HepG2 (cell line): ENCODE results near the gene METTL26. TPM values are rescaled to one million over a fixed set of nuclear protein-coding genes. Genes with fewer than 3 reads are reported as not detected.
A peak's percentile ranks its signal among the peaks of the same experiment; 100 is the strongest.

ENCODE experiments used
- AKAP8 ChIP-seq: sonication (generic); formaldehyde crosslinking; IDR thresholded peaks from 2 replicates; pipeline ENCODE4 v1.5.1; 2020; ENCODE audit warnings: mild to moderate bottlenecking, missing genetic modification reagents
- BORCS8-MEF2B ChIP-seq: sonication (generic); formaldehyde crosslinking; IDR thresholded peaks from 2 replicates; pipeline ENCODE4 v1.8.0; 2022; ENCODE audit warnings: mild to moderate bottlenecking, missing genetic modification reagents
- CBX2 ChIP-seq, 2 experiments: fragments of 200-600 bp in 1 of 2; sonication (generic); formaldehyde crosslinking in 1 of 2; IDR thresholded peaks; 2 replicates each; pipeline versions ENCODE4 v1.7.0 to v1.8.1; 2018 to 2022; ENCODE audit warnings: low read depth in 2 of 2, low read length in 1 of 2, mild to moderate bottlenecking in 1 of 2, missing genetic modification reagents in 1 of 2
- ERF ChIP-seq: IDR thresholded peaks from 2 replicates; pipeline ENCODE4 v1.6.1; 2018; ENCODE audit warnings: missing biosample characterization, missing genetic modification reagents
- GABPB1 ChIP-seq: IDR thresholded peaks from 2 replicates; pipeline ENCODE4 v1.6.1; 2016; ENCODE audit warnings: mild to moderate bottlenecking, missing genetic modification reagents, moderate library complexity, missing compliant biosample characterization
- HDAC2 ChIP-seq: sonication (generic); formaldehyde crosslinking; IDR thresholded peaks from 2 replicates; pipeline ENCODE4 v1.4.0; 2020; ENCODE audit warnings: missing genetic modification reagents
- KAT8 ChIP-seq: IDR thresholded peaks from 2 replicates; pipeline ENCODE4 v1.6.1; 2016; ENCODE audit warnings: missing genetic modification reagents, missing compliant biosample characterization
- KDM2A ChIP-seq: sonication (generic); formaldehyde crosslinking; IDR thresholded peaks from 2 replicates; pipeline ENCODE4 v1.4.0; 2020; ENCODE audit warnings: low read depth, missing genetic modification reagents, borderline replicate concordance
- KLF12 ChIP-seq: sonication (generic); formaldehyde crosslinking; IDR thresholded peaks from 2 replicates; pipeline ENCODE4 v1.4.0; 2020; ENCODE audit warnings: missing genetic modification reagents, borderline replicate concordance
- MAZ ChIP-seq, 2 experiments: sonication (generic) in 1 of 2; formaldehyde crosslinking in 1 of 2; IDR thresholded peaks; 2 replicates each; pipeline versions ENCODE4 v1.5.0 to v1.6.1; 2012 to 2020; ENCODE audit warnings: low read depth in 2 of 2, mild to moderate bottlenecking in 2 of 2, borderline replicate concordance in 1 of 2, improper control_type of control experiment in 1 of 2, low read length in 1 of 2, missing genetic modification reagents in 1 of 2, moderate library complexity in 1 of 2
- PLRG1 ChIP-seq: fragments of 450-650 bp; conservative IDR thresholded peaks from 2 replicates; pipeline ENCODE4 v1.6.1; 2016
- STAG1 ChIP-seq: sonication (generic); formaldehyde crosslinking; IDR thresholded peaks from 2 replicates; pipeline ENCODE4 v1.4.0; 2020; ENCODE audit warnings: missing genetic modification reagents
- TSC22D2 ChIP-seq: sonication (generic); formaldehyde crosslinking; IDR thresholded peaks from 2 replicates; pipeline ENCODE4 v1.5.1; 2020; ENCODE audit warnings: missing genetic modification reagents, mild to moderate bottlenecking, borderline replicate concordance
- ZFP1 ChIP-seq: IDR thresholded peaks from 2 replicates; pipeline ENCODE4 v1.6.1; 2016
- ZNF350 ChIP-seq: sonication (generic); formaldehyde crosslinking; IDR thresholded peaks from 2 replicates; pipeline ENCODE4 v1.4.0; 2020; ENCODE audit warnings: mild to moderate bottlenecking, low read depth, missing genetic modification reagents, borderline replicate concordance
- ZNF616 ChIP-seq: sonication (generic); formaldehyde crosslinking; IDR thresholded peaks from 2 replicates; pipeline ENCODE4 v1.5.0; 2020; ENCODE audit warnings: low read depth, mild to moderate bottlenecking, missing genetic modification reagents
- ZNF660 ChIP-seq: sonication (generic); formaldehyde crosslinking; IDR thresholded peaks from 2 replicates; pipeline ENCODE4 v1.5.1; 2020; ENCODE audit warnings: mild to moderate bottlenecking, low read depth, missing genetic modification reagents, borderline replicate concordance
- ZNF761 ChIP-seq: sonication (generic); formaldehyde crosslinking; conservative IDR thresholded peaks from 2 replicates; pipeline ENCODE4 v1.4.0; 2020; ENCODE audit warnings: mild to moderate bottlenecking, missing genetic modification reagents
- polyA plus RNA-seq, 8 experiments: library from polyadenylated mRNA; depleted of rRNA in 3 of 8; stranded (reverse) in 7 of 8; unstranded in 1 of 8; fragments of >200 nt; fragmentation: Illumina TruSeq in 4 of 8; extraction: Trizol in 4 of 8; gene quantifications; 2 replicates each; pipeline versions ENCODE4 v1.2.1 to v1.2.3, GENCODE V29; 2011 to 2016; ENCODE audit warnings: low read depth in 4 of 8, missing spikeins in 1 of 8, mixed read lengths in 1 of 8; ENCODE audit not compliant: insufficient read depth in 1 of 8
- total RNA-seq, 5 experiments: library from RNA; depleted of rRNA; stranded (reverse); fragments of >200 nt; fragmentation: Illumina TruSeq; extraction: Trizol; gene quantifications; 2 replicates each; pipeline ENCODE4 v1.2.3, GENCODE V29; 2016; ENCODE audit warnings: low read depth in 1 of 5
- TF ChIP-seq, protein P1 (sequence below): sonication (generic); formaldehyde crosslinking; IDR thresholded peaks from 2 replicates; pipeline ENCODE4 v1.4.0; 2020; ENCODE audit warnings: missing genetic modification reagents, mild to moderate bottlenecking, borderline replicate concordance
- TF ChIP-seq, protein P2 (sequence below): sonication (generic); formaldehyde crosslinking; IDR thresholded peaks from 2 replicates; pipeline ENCODE4 v1.4.0; 2020; ENCODE audit warnings: missing genetic modification reagents
- TF ChIP-seq, protein P3 (sequence below): sonication (generic); formaldehyde crosslinking; conservative IDR thresholded peaks from 2 replicates; pipeline ENCODE4 v1.4.0; 2020; ENCODE audit warnings: missing genetic modification reagents
- TF ChIP-seq, protein P4 (sequence below): sonication (generic); IDR thresholded peaks from 2 replicates; pipeline ENCODE4 v1.6.1; 2016; ENCODE audit warnings: low read depth, borderline replicate concordance

Gene METTL26
- total and polyA plus RNA-seq, 2 of the 13 experiments (the other 11 are each of a cell fraction or from before 2014, with no cell fraction given): 65.5 to 70.1 TPM

DNA sequence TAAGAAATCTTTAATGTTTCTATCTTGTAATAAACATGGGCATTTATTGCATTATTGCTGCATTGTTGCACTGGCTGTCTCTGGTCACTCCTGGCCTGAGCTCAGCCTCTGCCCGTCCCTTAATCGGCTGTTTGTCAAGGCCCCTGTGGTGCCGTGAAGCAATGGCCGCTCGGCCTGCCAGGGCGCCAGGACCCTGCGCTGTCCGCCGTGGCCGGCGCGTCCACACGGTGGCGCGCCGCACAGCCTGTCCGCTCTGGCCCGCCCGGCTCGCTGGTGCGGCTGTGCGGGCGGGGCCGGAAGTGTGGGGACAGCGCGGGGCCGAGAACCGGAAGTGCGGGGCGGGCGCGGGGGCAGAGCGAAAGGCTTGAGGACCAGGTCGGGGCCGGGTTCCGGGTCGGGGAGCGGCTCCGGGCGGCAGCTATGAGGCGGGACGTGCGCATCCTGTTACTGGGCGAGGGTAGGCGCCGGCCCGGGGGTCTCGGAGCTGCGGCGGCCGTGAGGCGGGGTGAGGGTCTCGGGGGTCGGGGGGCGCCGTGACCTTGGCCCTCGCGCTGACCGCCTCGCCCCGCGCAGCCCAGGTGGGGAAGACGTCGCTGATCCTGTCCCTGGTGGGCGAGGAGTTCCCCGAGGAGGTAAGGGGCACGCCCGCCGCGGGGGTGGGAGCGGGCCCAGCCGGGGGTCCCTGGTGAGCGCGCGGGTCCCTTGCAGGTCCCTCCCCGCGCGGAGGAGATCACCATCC, 31.8 kb upstream of the METTL26 start, which contains the start of gene RHOT2 (continued):
- peak; percentile 95 for TF ChIP-seq MAZ (IDR thresholded peaks at IDR 0.05; ENCODE audit: borderline replicate concordance, low read depth, low read length)
- peak; percentile 99 for TF ChIP-seq MAZ (CRISPR knock-in tag; IDR thresholded peaks at IDR 0.05; ENCODE audit: low read depth)
- TF ChIP-seq, protein P1, sequence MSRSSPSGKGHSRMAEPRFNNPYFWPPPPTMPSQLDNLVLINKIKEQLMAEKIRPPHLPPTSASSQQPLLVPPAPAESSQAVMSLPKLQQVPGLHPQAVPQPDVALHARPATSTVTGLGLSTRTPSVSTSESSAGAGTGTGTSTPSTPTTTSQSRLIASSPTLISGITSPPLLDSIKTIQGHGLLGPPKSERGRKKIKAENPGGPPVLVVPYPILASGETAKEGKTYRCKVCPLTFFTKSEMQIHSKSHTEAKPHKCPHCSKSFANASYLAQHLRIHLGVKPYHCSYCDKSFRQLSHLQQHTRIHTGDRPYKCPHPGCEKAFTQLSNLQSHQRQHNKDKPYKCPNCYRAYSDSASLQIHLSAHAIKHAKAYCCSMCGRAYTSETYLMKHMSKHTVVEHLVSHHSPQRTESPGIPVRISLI (CRISPR knock-in tag): no peak
- TF ChIP-seq, protein P2, sequence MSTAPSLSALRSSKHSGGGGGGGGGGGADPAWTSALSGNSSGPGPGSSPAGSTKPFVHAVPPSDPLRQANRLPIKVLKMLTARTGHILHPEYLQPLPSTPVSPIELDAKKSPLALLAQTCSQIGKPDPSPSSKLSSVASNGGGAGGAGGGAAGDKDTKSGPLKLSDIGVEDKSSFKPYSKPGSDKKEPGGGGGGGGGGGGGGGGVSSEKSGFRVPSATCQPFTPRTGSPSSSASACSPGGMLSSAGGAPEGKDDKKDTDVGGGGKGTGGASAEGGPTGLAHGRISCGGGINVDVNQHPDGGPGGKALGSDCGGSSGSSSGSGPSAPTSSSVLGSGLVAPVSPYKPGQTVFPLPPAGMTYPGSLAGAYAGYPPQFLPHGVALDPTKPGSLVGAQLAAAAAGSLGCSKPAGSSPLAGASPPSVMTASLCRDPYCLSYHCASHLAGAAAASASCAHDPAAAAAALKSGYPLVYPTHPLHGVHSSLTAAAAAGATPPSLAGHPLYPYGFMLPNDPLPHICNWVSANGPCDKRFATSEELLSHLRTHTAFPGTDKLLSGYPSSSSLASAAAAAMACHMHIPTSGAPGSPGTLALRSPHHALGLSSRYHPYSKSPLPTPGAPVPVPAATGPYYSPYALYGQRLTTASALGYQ (CRISPR knock-in tag): peak; percentile 64; the same call in 1 of the 2 replicates
- peak; percentile 92 for TF ChIP-seq TSC22D2 (CRISPR knock-in tag)
- peak; percentile 60; the same call in 1 of the 2 replicates for TF ChIP-seq ZNF350 (CRISPR knock-in tag)
- peak; percentile 78; the same call in 1 of the 2 replicates for TF ChIP-seq KDM2A
- TF ChIP-seq AKAP8 (CRISPR knock-in tag): 0 out of 2 replicates have a peak, but pooled peaks have one; percentile 72
- TF ChIP-seq STAG1 (CRISPR knock-in tag): peak; percentile 67
- TF ChIP-seq, protein P3, sequence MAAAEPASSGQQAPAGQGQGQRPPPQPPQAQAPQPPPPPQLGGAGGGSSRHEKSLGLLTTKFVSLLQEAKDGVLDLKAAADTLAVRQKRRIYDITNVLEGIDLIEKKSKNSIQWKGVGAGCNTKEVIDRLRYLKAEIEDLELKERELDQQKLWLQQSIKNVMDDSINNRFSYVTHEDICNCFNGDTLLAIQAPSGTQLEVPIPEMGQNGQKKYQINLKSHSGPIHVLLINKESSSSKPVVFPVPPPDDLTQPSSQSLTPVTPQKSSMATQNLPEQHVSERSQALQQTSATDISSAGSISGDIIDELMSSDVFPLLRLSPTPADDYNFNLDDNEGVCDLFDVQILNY (CRISPR knock-in tag): 0 out of 2 replicates have a peak, but pooled peaks have one; percentile 13
- peak; percentile 88; the same call in 1 of the 2 replicates for TF ChIP-seq KLF12
- TF ChIP-seq ZNF616 (CRISPR knock-in tag): peak; percentile 86; the same call in 1 of the 2 replicates
- peak; percentile 93 for TF ChIP-seq ZNF761 (CRISPR knock-in tag)
- TF ChIP-seq HDAC2 (CRISPR knock-in tag): peak; percentile 63
- TF ChIP-seq, protein P4, sequence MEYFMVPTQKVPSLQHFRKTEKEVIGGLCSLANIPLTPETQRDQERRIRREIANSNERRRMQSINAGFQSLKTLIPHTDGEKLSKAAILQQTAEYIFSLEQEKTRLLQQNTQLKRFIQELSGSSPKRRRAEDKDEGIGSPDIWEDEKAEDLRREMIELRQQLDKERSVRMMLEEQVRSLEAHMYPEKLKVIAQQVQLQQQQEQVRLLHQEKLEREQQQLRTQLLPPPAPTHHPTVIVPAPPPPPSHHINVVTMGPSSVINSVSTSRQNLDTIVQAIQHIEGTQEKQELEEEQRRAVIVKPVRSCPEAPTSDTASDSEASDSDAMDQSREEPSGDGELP: peak; percentile 31; the same call in 1 of the 2 replicates
- peak; percentile 63 for TF ChIP-seq BORCS8-MEF2B (CRISPR knock-in tag)
- peak; percentile 79 for TF ChIP-seq ERF (CRISPR knock-in tag)
- no peak for TF ChIP-seq CBX2 (IDR thresholded peaks at IDR 0.05; ENCODE audit: low read depth, low read length)
- TF ChIP-seq CBX2 (CRISPR knock-in tag; IDR thresholded peaks at IDR 0.05; ENCODE audit: low read depth): no peak
- no peak for TF ChIP-seq PLRG1
- TF ChIP-seq KAT8 (CRISPR knock-in tag): peak; percentile 90; the same call in 1 of the 2 replicates
- TF ChIP-seq GABPB1 (CRISPR knock-in tag): peak; percentile 95
- TF ChIP-seq ZFP1 (CRISPR knock-in tag): 0 out of 2 replicates have a peak, but pooled peaks have one; percentile 27
- no peak for TF ChIP-seq ZNF660
